Measurements from ENCODE around the gene ATG16L2. TPM values are rescaled to one million over a fixed set of nuclear protein-coding genes. Genes with fewer than 3 reads are reported as not detected.

Gene ATG16L2
- total RNA-seq, 1 experiment from 2014 or later = 22.2 TPM

GRCh38 chr11:72833083-72833733 is 19.0 kb downstream of the ATG16L2 start:
- POLR2A ChIA-PET = no interaction called here
- CTCF ChIA-PET = interaction anchor here (0.9 to 8.7 kb wide), 7 partner anchors 39 to 404 kb away, joined by 3 to 83 read pairs (median 5); partner anchors contain the start of gene STARD10
- Mint-ChIP-seq H3K4me3 (no peak overlapping the region), H3K27me3 (ENCODE audit: low read depth) (peaks cover 6% of the 10 kb centered on the region), H3K27ac (no peak overlapping the region), H3K9me3 (no peaks in the 10 kb centered on the region), H3K36me3 (no peaks in the 10 kb centered on the region), H3K4me1 (peaks cover 9% of the 10 kb centered on the region)
- no peak for ATAC-seq
- no peak for DNase-seq (ENCODE audit: low spot score)
- no peak for TF ChIP-seq PRRX2 (CRISPR knock-in tag; IDR thresholded peaks at IDR 0.05)
- TF ChIP-seq ZSCAN18 (CRISPR knock-in tag; IDR thresholded peaks at IDR 0.05) = no peak
- no peak for TF ChIP-seq NFE2L1 (CRISPR knock-in tag; IDR thresholded peaks at IDR 0.05)
- no peak for TF ChIP-seq ZNF671 (CRISPR knock-in tag; IDR thresholded peaks at IDR 0.05)
- TF ChIP-seq ATF2 (CRISPR knock-in tag; IDR thresholded peaks at IDR 0.05; ENCODE audit: borderline replicate concordance, low read depth) = no peak

GRCh38 chr11:72833811-72834493 is 19.7 kb downstream of the ATG16L2 start:
- no peak for DNase-seq (ENCODE audit: low spot score)
- H3K27ac Mint-ChIP-seq = no peak overlapping the region
- H3K36me3 Mint-ChIP-seq = no peaks in the 10 kb centered on the region
- no peak for TF ChIP-seq EMX1 (CRISPR knock-in tag; IDR thresholded peaks at IDR 0.05)
- no peak for TF ChIP-seq NR3C1 (CRISPR knock-in tag; conservative IDR thresholded peaks at IDR 0.05; ENCODE audit: low read depth)
- no peak for TF ChIP-seq ZNF425 (CRISPR knock-in tag; conservative IDR thresholded peaks at IDR 0.05)
- no peak for TF ChIP-seq ZNF532 (CRISPR knock-in tag; IDR thresholded peaks at IDR 0.05; ENCODE audit: borderline replicate concordance)
- no peak for TF ChIP-seq CTCF (IDR thresholded peaks at IDR 0.05)
- no peak for TF ChIP-seq PRDM15 (CRISPR knock-in tag; IDR thresholded peaks at IDR 0.05)
- no peak for TF ChIP-seq ELF4 (CRISPR knock-in tag; IDR thresholded peaks at IDR 0.05; ENCODE audit: low read depth)
- TF ChIP-seq ZNF138 (CRISPR knock-in tag; conservative IDR thresholded peaks at IDR 0.05) = no peak
- TF ChIP-seq MXD4 (CRISPR knock-in tag; IDR thresholded peaks at IDR 0.05; ENCODE audit: borderline replicate concordance) = no peak
- CTCF ChIA-PET = interaction anchor here (0.9 to 8.7 kb wide), 4 partner anchors 40 to 517 kb away, joined by 3 to 83 read pairs (median 3); partner anchors contain the start of gene STARD10
- POLR2A ChIA-PET = no interaction called here
- H3K9me3 Mint-ChIP-seq = no peaks in the 10 kb centered on the region
- H3K27me3 Mint-ChIP-seq (ENCODE audit: low read depth) = peaks cover 6% of the 10 kb centered on the region
- H3K4me3 Mint-ChIP-seq = no peak overlapping the region
- H3K4me1 Mint-ChIP-seq = peaks cover 9% of the 10 kb centered on the region
- ATAC-seq = no peak
